ENCODE data around the gene PPIL4.
A peak's percentile ranks its signal among the peaks of the same experiment; 100 is the strongest.

PPIL4 gene

DNA sequence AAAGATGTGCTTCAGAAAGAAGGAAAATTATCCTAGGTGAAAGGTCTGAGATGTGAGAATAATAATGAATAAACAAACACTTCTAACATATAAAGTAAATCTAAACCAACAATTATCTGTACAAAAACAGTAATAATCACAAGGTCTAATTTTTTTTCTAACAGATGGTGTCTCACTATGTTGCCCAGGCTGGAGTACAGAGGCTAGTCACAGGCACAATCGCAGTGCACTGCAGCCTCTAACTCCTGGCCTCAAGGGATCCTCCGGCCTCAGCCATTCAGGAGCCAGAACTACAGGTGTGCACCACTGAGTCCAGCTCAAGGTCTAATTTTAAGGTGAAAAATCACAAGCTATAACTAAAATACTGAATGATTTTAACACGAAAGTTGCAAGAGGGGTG is 44.1 kb downstream of the PPIL4 start:
- TF ChIP-seq GATA3 (IDR thresholded peaks at IDR 0.05; ENCODE audit: low read depth, low read length), result no peak

DNA sequence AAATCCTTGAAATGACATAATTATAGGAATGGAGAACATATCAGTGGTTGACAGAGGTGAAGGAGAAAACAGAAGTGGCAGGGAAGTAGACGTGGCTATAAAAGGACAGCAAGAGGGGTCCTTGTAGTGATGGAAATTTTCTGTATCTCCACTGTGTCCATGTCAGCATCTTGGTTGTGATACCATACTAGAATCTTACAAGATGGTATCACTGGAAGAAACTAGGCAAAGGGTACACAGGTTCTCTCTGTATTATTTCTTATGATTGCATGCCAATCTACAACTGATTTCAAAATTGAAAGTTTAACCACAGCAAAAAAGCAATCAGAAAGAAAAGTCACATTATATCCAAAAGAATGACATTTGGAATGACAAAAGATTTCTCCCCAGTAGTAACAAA is 44.6 kb downstream of the PPIL4 start:
- TF ChIP-seq GATA3 (IDR thresholded peaks at IDR 0.05; ENCODE audit: low read depth, low read length) (no peak), GATA2 (IDR thresholded peaks at IDR 0.05; ENCODE audit: low read depth, low read length) (no peak)

DNA sequence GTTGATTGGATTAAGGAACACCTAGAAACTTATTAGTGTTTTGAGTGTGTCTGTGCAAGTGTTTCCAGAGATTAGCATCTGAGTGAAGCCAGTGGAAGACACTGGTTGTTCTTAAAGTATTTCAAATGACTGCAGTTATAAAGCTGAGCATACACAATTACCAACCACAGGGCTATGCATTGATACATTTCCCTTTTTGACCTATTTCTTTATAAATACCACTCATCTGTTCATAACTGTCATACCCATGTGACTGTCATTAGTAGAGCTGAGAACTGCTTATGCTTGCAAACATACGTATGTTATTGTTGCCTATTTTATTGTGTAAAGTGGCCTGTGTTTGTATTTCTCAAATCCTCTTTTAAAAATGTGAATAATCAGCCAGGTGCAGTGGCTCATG is 45.7 kb downstream of the PPIL4 start:
- TF ChIP-seq GATA2 (IDR thresholded peaks at IDR 0.05; ENCODE audit: low read depth, low read length) (no peak), GATA3 (IDR thresholded peaks at IDR 0.05; ENCODE audit: low read depth, low read length) (no peak)

DNA sequence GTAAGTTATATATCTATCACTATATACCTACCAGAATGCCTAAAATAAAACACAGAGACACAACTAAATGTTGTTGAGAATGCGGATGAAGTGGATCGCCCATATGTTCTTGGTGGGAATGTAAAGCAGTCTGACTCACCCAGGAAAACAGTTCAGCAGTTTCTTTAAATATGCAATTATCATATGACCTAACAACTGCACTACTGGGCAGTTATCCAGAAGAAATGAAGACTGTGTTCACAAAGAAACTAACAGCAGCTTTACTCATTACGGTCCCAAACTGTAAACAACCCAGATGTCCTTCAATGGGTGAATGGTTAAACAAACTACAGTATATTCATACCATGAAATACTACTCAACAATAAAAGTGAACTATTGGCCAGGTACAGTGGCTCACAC is 46.8 kb downstream of the PPIL4 start:
- TF ChIP-seq GATA2 (IDR thresholded peaks at IDR 0.05; ENCODE audit: low read depth, low read length) (no peak), GATA3 (IDR thresholded peaks at IDR 0.05; ENCODE audit: low read depth, low read length) (no peak)

DNA sequence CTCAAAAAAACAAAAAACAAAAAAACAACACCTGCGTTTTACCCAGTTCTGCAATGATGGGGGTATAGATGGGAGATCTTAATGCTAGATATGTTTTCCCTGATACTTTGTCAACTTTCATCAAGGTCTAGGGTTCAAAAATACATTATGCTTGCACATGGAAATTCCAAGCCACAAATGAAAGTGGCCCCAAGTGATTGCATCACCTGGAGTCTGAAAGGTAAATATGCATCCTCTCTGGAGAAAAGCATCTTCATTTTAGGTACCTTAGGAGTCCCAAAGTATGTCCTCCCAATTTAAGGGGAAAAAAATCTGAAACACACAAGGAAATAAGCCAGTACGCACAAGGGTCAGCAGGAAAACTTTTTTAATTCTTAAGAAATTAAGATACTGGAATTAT is 48.5 kb downstream of the PPIL4 start:
- no peak for TF ChIP-seq GATA3 (IDR thresholded peaks at IDR 0.05; ENCODE audit: low read depth, low read length)
- no peak for TF ChIP-seq GATA2 (IDR thresholded peaks at IDR 0.05; ENCODE audit: low read depth, low read length)

DNA sequence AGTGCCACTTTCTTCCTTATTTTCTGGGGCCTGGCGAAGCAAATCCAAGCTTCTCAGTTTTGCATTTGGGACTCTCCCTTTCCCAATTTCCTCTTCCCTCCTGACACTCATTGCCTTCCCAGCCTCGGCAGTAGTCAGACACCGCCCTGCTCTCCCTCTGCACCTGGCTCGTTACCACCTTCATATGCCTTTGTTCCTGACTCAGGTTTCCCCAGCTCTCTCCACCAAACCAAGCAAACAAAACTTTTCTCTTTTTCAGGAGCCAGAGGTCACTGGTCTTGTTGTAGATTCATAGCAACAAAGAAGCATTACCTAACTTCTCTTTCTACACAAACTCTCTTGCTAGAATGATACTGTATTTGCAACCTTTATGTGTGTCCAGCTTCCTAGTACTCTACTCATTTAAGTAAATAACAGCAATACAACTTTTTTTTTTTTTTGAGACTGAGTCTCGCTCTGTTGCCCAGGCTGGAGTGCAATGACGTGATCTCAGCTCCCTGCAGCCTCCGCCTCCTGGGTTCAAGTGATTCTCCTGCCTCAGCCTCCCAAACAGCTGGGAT is 52.0 kb downstream of the PPIL4 start:
- TF ChIP-seq GATA2 (IDR thresholded peaks at IDR 0.05; ENCODE audit: low read depth, low read length), result no peak
- no peak for TF ChIP-seq GATA3 (IDR thresholded peaks at IDR 0.05; ENCODE audit: low read depth, low read length)

DNA sequence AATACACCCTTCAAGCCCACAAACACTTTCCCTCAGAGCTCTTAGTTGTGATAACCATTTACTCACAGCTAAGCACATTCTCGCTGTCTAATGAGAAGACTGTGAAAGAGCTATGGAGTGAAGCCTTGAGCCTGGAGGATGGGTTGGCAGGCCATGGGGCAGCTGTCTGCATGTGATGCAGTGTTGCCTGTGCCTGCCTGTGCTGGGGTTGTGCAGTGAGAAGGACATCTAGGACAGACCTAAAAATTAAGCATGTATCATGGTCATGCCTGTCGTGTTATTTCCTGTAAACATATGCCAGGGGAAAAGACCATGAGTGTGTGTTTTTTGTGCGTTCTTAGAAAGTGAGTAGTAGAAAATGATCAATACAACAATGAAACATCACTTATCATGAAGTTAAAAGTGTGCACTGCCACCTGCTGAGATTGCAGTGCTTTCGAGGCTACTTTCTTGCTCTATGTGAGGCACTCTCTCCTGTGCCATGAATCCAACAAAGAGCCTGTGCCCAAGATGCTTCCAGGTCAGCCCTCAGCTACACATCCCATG is 53.0 kb downstream of the PPIL4 start:
- TF ChIP-seq GATA2 (IDR thresholded peaks at IDR 0.05; ENCODE audit: low read depth, low read length) (no peak), GATA3 (IDR thresholded peaks at IDR 0.05; ENCODE audit: low read depth, low read length) (no peak)

DNA sequence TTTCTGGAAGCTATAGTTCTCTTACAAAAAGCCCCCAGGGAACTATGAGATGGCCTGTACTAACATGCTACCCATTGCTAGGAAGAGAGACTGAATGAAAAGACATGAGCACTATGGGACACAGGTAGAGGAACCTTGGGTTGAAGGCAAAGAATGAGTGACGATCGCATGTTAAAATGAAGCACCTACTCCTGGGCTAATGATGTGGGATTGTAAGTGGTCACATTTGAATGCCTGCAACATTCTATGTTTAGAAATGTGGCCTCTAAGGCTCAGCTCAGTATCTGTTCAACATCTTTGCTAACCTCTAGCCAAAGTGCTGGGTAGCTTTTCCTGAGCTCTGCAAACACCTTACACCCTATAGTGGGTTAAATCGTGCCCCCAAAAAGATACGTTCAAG is 55.9 kb downstream of the PPIL4 start:
- TF ChIP-seq GATA2 (IDR thresholded peaks at IDR 0.05; ENCODE audit: low read depth, low read length) (no peak), GATA3 (IDR thresholded peaks at IDR 0.05; ENCODE audit: low read depth, low read length) (no peak)

DNA sequence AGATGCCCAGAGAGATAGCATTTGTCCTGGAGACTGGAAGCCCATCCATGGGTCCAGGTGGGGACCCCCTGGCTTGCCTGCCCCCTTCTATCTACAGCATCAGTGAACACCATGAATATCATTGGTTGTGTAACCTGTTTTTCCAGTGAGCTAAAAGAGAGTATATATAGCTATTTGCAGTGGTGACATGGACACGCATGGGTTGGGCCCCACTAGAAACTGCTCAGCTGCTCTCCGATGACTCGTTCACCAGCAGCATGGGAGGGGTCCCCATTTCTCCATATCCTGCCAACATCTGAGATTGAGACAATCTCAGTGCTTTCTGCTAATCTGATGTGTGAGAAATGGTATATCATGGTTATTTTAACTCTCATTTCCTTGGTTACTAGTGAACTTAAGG is 57.0 kb downstream of the PPIL4 start:
- TF ChIP-seq GATA2 (IDR thresholded peaks at IDR 0.05; ENCODE audit: low read depth, low read length) (no peak), GATA3 (IDR thresholded peaks at IDR 0.05; ENCODE audit: low read depth, low read length) (no peak)

DNA sequence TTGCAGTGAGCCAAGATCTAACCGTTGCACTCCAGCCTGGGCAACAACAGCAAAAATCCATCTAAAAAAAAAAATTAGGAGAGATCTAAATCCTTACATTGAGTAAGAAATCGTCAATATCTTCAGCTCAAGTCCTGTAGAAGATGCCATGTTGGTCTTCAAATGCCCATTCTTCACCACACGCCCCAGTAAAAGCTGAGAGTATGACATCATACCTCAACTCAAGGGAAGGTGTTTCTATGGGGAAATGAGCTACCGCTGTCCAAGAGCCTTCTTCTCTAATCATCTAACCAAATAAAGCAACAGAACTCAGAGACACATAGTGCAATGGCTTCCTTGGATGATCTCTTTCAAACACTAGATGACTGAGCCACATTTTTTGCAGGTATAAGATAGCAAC is 58.5 kb downstream of the PPIL4 start:
- TF ChIP-seq GATA2 (IDR thresholded peaks at IDR 0.05; ENCODE audit: low read depth, low read length) (no peak), GATA3 (IDR thresholded peaks at IDR 0.05; ENCODE audit: low read depth, low read length) (no peak)

DNA sequence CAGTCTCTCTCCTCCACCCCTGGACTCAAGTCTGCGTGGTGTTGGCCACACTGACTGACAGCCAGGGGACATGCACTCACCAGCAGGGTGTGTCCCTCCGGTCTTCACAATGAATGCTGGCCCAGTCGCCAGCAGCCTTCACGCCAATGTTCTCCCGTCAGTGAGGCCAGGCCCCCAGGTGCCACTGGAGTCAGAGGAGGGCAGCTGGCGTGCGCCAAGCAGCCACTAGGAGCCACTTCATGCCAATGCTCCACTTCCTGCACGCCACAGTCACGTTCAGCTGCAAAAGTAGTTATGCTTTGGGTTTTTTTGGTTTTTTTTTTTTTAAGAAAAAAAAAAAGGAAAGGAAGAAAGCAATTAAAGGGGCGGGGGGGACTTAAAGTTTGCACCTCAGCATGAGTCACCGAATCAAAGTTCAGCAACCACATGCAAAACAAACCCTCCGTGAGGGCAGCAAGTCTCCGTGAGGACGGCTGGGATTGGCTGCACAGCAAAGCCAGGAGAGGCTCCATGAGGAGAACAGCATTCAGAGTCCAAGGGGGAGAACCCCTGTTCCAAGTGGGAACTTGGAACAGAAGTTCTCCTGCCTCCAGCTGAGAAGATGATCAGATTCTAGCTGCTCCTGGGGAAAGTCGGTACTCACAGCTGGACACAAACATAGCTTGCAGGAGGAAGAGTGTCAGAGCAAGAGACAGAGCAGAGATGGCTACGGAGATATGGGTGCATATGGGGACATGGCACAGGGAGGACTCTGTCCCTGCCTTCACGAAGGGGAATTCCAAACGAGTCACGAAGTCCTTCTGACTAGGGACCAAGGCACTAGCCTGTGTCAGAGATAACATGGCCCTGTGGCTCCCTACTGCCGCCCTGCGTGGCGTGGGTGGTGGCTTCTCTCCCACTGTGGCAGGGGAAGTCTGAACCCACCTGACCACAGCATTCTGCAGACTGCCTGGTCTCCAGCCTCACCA is 60.8 kb downstream of the PPIL4 start, which contains the start of gene ZC3H12D:
Gene ZC3H12D (minus strand): TSS at position 282 of the 968 bp plus-strand sequence. CDS start 10,471 bp downstream, outside the sequence.
- TF ChIP-seq GATA2 (IDR thresholded peaks at IDR 0.05; ENCODE audit: low read depth, low read length) (peak; percentile 61; the same call in 1 of the 2 replicates), GATA3 (IDR thresholded peaks at IDR 0.05; ENCODE audit: low read depth, low read length) (no peak)

DNA sequence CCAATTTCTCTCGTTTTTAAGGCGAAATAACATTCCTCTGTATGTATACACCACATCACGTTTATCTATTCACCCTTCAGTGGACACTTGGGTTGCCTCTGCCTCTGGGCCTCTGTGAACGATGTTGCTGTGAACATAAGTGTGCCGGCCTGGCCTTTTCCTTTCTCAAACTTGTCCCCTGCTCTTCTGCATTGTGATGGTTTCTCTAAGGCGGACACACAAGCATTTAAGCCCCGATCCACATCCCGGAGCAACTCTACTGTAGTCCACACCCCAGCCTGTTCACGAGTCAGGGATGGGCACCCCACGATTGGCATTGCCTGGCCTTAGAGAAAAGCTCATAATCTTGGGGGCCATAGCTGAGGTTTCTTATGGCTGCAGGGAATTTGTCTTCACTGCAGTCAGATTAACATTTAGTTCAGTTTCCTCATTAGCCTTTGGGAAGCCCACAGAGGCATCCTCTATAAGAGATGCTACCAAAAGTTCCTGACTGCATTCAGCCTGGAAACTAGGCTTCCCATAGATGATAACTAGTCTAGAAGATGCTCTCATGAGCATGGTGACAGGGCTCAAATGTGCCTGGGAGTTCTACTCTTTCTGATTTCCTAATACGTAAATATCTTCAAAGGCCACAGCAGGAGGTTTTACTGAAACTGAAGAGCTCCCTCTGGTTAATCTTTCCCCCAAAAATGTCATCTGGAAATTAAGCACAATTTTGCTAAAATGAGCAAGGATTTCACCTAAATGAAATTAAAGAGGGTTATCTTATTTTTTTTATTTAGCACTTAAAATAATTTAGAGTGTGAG is 61.8 kb downstream of the PPIL4 start:
- TF ChIP-seq GATA2 (IDR thresholded peaks at IDR 0.05; ENCODE audit: low read depth, low read length) (no peak), GATA3 (IDR thresholded peaks at IDR 0.05; ENCODE audit: low read depth, low read length) (no peak)

DNA sequence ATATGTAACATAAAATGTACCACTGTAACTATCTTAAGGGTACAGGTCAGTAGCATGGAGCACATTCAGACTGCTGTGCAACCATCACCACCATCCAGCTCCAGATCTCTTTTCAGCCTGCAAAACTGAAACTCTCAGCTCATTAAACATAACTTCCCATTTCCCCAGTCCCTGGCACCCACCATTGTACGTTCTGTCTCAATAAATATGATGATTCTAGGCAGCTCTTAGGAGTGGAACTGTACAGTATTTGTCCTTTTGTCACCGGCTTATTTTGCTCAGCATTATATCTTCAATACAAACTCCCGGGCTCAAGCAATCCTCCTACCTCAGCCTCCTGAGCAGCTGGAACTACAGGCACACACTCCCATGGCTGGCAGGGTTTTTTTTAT is 62.5 kb downstream of the PPIL4 start:
- TF ChIP-seq GATA3 (IDR thresholded peaks at IDR 0.05; ENCODE audit: low read depth, low read length), result no peak
- no peak for TF ChIP-seq GATA2 (IDR thresholded peaks at IDR 0.05; ENCODE audit: low read depth, low read length)
